ENCODE data around the gene SOS1. TPM values are rescaled to one million over a fixed set of nuclear protein-coding genes. Genes with fewer than 3 reads are reported as not detected.
"Not testable (repeated sequence)": the region's sequence is repeated elsewhere in the genome, so short reads cannot be mapped to it uniquely, and the experiment has no call there.

The SOS1 gene
- total RNA-seq, 4 donors from 2014 or later = 55.9 to 80.8 (median 63.2) TPM

DNA sequence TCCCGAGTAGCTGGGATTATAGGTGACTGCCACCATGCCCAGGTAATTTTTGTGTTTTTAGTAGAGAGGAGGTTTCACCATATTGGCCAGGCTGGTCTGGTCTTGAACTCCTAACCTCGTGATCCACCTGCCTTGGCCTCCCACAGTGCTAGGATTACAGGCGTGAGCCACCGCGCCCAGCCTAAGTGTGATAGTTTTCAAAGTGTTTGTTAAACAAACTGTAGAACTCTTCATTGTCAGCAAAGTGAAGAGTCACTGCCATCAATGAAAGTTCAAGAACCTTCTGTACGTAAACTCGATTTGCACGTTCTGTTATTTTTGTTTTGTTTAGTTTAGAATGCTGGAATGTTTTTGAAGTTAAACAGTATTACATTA lies 18.0 kb upstream of the SOS1 start:
- TF ChIP-seq, protein P1, sequence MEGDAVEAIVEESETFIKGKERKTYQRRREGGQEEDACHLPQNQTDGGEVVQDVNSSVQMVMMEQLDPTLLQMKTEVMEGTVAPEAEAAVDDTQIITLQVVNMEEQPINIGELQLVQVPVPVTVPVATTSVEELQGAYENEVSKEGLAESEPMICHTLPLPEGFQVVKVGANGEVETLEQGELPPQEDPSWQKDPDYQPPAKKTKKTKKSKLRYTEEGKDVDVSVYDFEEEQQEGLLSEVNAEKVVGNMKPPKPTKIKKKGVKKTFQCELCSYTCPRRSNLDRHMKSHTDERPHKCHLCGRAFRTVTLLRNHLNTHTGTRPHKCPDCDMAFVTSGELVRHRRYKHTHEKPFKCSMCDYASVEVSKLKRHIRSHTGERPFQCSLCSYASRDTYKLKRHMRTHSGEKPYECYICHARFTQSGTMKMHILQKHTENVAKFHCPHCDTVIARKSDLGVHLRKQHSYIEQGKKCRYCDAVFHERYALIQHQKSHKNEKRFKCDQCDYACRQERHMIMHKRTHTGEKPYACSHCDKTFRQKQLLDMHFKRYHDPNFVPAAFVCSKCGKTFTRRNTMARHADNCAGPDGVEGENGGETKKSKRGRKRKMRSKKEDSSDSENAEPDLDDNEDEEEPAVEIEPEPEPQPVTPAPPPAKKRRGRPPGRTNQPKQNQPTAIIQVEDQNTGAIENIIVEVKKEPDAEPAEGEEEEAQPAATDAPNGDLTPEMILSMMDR (IDR thresholded peaks at IDR 0.05) = no peak
- no peak for TF ChIP-seq POLR2A (IDR thresholded peaks at IDR 0.05)
- WGBS, 2 donors = 52 to 58% methylated on average over 8 of the region's 8 CpGs
- Histone ChIP-seq H3K27ac (no peak overlapping the region), H3K36me3 (no peaks in the 10 kb centered on the region), H3K9me3 (no peaks in the 10 kb centered on the region), H3K4me3 (replicated peaks in 1 of 3) (no peak overlapping the region), H3K27me3 (no peaks in the 10 kb centered on the region), H3K4me1 (no peaks in the 10 kb centered on the region)
- intact Hi-C loops (cut with DNase I) = no loop called here
- DNase-seq = no peak

DNA sequence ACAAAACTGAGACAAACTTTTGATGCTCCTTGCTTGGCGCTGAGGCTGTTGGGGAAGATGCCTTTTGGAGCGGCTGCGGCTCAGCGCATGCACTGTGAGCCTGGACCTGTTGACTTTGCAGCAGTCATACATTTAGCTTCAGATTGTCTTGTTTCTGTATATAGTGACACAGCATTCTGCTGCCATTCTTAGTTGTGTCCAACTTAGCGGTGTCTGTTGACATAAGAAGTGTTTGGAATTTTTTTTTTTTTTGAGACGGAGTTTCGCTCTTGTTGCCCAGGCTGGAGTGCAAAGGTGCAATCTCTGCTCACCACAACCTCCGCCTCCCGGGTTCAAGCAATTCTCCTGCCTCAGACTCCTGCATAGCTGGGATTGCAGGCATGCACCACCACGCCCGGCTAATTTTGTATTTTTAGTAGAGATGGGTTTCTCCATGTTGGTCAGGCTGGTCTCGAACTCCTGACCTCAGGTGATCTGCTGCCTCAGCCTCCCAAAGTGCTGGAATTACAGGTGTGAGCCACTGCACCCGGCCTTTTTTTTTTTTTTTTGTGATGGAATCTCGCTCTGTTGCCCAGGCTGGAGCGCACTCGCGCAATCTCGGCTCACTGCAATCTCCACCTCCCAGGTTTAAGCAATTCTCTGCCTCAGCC lies 17.5 kb upstream of the SOS1 start:
- H3K9me3 ChIP-seq; intact Hi-C loops (cut with DNase I); DNase-seq; H3K27me3 ChIP-seq; H3K4me3 ChIP-seq (replicated peaks in 1 of 3); H3K4me1 ChIP-seq; H3K36me3 ChIP-seq; H3K27ac ChIP-seq: not testable (repeated sequence)
- WGBS, 2 donors = 90 to 91% methylated on average over 18 of the region's 18 CpGs

DNA sequence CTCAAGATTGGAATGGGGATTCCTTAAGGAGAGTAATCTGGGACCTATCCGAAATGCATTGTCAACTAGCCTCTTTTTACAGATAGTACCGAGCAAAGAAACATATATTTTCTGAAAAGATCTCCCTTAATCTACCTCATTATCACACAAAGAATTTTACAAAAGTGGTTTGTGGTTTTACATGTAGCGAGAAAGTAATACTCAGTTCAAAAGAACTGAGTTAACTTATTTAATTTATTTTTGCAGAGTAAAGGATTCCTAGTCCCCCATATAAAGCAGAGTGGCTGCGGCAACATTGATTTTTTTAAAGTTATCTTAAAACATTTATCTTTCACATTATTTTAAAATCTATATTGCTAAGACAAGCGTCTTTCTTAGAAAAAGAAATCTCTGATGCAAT lies 15.9 kb upstream of the SOS1 start:
- Histone ChIP-seq H3K27me3 (no peaks in the 10 kb centered on the region), H3K4me1 (no peaks in the 10 kb centered on the region), H3K27ac (no peak overlapping the region), H3K36me3 (no peaks in the 10 kb centered on the region), H3K9me3 (no peaks in the 10 kb centered on the region), H3K4me3 (replicated peaks in 1 of 3) (no peak overlapping the region)
- intact Hi-C loops (cut with DNase I) = no loop called here
- 84 to 88% methylated on average over 5 of the region's 5 CpGs for WGBS, 2 donors
- TF ChIP-seq, protein P1 (IDR thresholded peaks at IDR 0.05) = no peak
- TF ChIP-seq POLR2A (IDR thresholded peaks at IDR 0.05) = no peak
- no peak for DNase-seq

DNA sequence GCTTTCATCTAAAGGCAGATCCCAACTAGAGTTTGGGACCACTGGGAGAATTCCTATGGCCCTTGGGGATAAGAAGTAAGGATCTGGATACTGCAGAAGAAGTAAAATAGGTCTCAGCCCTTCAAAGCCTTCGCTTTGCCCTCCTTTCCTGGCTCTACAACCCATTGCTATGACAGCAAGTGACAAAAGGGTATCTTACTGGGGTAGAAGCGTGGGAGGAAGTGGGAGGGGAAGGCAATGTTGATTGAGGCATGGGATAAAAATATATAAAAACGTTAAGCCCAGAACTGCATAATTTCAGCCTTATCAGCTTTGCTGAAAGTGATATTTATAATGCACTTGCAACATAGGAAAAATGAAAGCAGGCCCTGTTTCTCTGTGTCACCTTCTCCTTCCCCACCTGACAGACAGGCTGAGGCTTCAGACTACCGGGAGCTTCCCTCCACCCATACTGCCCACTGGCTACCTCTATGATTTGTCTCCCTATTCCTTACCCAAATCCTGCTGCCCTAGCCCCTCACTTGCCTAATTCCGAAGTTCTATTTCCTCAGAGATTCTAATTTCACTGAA lies 14.9 kb upstream of the SOS1 start:
- Histone ChIP-seq H3K4me1 (no peaks in the 10 kb centered on the region), H3K9me3 (no peaks in the 10 kb centered on the region), H3K27me3 (no peaks in the 10 kb centered on the region), H3K4me3 (replicated peaks in 1 of 3) (no peak overlapping the region), H3K27ac (no peak overlapping the region), H3K36me3 (no peaks in the 10 kb centered on the region)
- intact Hi-C loops (cut with DNase I) = no loop called here
- TF ChIP-seq, protein P1 (IDR thresholded peaks at IDR 0.05) = no peak
- TF ChIP-seq POLR2A (IDR thresholded peaks at IDR 0.05) = no peak
- WGBS, 2 donors = 78 to 81% methylated on average over 5 of the region's 5 CpGs
- no peak for DNase-seq

DNA sequence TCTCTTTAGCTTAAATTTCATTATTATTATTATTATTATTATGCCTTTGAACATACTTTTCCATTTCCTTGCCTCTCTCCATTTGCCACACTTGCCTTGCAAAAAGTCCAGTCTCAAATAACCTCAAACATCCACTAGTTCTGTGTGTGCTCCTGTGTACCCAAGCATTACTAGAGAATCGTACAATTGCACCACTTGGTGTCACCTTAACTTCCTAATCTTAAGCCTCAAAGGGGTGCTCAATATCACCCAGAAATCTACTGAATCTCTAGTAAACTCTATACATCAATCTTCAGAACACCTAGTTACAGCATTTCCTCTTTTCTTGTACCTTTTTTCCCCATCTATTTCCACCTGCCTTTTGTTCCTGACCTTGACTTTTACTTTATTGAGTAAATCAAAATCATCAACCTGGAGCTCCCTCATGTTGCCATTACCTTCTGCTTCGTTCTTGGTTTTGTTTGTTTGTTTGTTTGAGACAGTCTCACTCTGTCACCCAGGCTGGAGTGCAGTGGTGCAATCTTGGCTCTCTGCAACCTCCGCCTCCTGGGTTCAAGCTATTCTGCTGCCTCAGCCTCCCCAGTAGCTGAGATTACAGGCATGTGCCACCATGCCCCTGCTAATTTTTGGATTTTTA lies 12.5 kb upstream of the SOS1 start:
- H3K36me3 ChIP-seq = no peaks in the 10 kb centered on the region
- H3K27ac ChIP-seq = no peak overlapping the region
- WGBS, 2 donors = 81 to 85% methylated on average over 3 of the region's 3 CpGs
- TF ChIP-seq, protein P1 (IDR thresholded peaks at IDR 0.05) = no peak
- TF ChIP-seq POLR2A (IDR thresholded peaks at IDR 0.05) = no peak
- H3K4me3 ChIP-seq (replicated peaks in 1 of 3) = no peak overlapping the region
- DNase-seq = no peak
- H3K9me3 ChIP-seq = no peaks in the 10 kb centered on the region
- intact Hi-C loops (cut with DNase I) = no loop called here
- no peaks in the 10 kb centered on the region for H3K27me3 ChIP-seq
- no peaks in the 10 kb centered on the region for H3K4me1 ChIP-seq
